GM11168 (cell line): Measurements from ENCODE around the gene RNF103.
"Not testable (repeated sequence)": the region's sequence is repeated elsewhere in the genome, so short reads cannot be mapped to it uniquely, and the experiment has no call there.

Experiments used
- in situ Hi-C: fragments of 300-500 bp; cut with MboI; formaldehyde crosslinking; loops from one replicate; pipeline ENCODE4 v1.12.0; 2022; ENCODE audit warnings: low sequenced_read_pairs; ENCODE audit not compliant: unreplicated experiment

RNF103 gene, protein sequence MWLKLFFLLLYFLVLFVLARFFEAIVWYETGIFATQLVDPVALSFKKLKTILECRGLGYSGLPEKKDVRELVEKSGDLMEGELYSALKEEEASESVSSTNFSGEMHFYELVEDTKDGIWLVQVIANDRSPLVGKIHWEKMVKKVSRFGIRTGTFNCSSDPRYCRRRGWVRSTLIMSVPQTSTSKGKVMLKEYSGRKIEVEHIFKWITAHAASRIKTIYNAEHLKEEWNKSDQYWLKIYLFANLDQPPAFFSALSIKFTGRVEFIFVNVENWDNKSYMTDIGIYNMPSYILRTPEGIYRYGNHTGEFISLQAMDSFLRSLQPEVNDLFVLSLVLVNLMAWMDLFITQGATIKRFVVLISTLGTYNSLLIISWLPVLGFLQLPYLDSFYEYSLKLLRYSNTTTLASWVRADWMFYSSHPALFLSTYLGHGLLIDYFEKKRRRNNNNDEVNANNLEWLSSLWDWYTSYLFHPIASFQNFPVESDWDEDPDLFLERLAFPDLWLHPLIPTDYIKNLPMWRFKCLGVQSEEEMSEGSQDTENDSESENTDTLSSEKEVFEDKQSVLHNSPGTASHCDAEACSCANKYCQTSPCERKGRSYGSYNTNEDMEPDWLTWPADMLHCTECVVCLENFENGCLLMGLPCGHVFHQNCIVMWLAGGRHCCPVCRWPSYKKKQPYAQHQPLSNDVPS

DNA sequence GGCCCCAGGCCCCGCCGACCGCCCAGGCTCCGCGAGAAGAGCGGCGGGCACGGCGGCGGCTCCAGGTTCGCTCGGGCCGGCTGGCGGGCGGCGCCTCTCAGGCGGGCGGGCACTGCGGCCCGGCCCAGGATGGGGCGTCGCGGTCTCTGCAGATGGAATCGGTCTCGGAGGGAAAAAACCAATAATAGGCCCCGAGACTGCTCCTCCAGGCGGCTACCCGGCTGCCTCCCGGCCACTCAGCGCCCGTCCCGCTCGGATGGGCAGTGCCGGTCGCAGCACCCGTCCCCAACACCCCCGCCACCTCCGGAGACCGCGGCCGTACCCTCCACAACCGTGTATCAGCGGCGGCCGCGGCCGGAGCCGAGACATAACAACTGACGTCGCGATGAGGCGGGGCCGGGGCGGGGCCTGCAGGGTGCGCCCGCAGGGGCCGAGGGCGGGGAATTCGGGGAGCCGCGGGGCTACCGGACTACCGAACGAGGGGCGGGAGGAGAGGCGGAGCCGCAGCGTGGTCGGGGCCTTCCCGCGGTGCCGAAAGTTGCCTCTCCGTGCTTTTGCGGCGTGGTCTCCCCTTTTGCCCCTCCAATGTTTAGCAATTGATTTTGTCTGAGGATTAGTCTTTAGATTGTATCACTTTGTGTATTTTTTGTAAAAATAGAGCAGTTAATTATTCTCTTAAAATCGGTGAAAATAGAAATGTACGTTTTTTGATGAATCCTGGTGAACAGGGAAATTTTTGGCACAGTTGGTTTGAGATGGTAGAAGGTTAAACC is at the start of gene RNF103:
Gene RNF103, minus strand, starts transcription at position 372 of the 773 bp plus-strand sequence. CDS start 979 bp downstream, outside the sequence.
- in situ Hi-C loops, result loop anchor here (10.0 kb wide), 1 partner anchor 71 kb away; no protein-coding TSS in a partner anchor

DNA sequence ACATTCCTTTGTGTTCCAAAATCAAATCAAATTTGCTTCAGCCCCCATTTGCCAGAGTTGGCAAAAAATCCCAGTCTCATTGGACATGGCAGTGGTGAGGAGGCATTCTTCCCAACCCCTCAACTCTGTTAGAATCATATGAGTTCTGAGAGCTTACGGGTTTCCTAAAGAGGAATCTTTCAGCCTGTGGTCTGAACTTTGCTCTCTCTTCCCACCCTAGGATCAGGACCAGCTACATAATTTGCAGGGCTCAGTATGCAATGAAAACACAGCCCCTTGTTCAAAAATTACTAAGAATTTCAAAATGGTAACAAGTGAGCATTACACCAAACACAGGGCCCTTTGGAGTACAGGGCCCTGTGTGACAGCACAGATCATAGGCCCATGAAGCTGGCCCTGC is 49.3 kb upstream of the RNF103 start:
- in situ Hi-C loops, result no loop called here

DNA sequence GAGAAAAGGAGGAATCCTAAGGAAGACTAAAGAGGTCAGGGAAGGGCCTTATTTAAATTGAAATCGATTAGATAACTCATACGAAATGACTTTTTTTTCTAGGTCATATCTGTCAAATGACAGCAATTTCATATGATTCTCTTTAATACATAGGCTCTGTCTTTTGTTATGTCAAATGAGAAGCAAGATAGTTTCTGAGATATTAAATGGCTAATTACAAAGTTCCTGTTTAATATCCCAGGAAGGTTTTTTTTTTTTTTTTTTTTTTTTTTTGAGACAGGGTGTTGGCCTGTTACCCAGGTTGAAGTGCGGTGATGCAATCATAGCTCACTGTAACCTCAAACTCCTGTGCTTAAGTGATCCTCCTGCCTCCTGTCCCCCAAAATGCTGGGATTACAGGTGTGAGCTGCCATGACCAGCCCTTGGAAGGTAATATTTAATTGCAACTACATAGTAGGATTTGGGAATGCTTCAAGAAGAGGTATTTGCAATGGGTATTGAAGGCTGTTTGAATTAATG is 48.4 kb upstream of the RNF103 start:
- in situ Hi-C loops, result no loop called here

DNA sequence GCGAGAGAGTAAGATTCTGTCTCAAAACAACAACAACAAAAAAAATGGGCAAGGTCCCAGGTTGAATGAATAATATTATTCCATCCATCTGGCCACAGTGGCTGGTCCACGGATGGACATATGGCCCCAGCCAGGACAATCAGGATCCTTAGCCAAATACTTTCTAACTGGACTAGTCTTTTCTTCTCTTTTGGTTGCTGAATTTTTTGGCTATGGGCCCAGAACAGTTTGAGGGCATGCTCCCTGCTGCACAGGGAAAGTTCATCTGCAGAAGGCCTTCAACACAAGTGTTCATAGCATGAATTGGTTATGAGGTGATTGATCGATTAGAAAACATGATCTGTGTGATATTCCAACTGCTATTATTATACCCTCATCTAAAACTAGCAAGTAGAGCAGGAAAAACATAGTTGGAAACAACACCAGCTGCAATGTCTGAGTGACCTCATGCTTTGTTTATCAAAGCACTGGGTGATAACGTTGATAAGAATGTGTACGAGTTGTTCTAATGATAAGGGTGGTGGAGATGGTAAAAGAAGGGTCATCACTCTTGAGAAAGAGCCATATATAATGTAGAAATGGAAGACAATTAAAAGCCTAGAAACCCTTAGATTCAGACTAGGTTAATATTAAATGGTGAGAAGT is 47.8 kb upstream of the RNF103 start:
- in situ Hi-C loops, result no loop called here

DNA sequence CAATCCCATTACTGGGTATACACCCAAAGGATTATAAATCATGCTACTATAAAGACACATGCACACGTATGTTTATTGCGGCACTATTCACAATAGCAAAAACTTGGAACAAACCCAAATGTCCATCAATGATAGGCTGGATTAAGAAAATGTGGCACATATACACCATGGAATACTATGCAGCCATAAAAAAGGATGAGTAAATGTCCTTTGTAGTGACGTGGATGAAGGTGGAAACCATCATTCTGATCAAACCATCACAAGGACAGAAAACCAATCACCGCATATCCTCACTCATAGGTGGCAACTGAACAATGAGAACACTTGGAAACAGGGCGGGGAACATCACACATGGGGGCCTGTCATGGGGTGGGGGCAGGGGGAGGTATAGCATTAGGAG is 45.7 kb upstream of the RNF103 start:
- in situ Hi-C loops, result not testable (repeated sequence)

DNA sequence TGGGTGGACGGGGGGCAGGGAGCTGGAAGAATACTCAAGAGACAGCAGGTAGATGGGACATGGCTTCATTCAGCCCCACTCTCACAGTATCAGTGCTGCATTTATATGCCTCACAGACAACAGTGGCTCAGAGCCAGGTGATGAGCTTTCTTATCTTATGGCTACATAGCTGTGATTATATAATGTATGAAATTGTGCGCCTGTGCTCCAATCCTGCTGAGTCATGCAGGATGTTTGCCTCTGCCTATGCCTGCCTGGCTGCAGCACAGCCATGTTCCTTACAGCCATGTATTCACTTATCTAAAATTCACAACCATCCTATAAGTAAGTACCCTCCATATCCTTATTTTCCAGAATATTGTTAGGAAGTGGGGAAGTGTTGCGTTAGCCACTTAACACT is 37.7 kb upstream of the RNF103 start:
- in situ Hi-C loops, result no loop called here

DNA sequence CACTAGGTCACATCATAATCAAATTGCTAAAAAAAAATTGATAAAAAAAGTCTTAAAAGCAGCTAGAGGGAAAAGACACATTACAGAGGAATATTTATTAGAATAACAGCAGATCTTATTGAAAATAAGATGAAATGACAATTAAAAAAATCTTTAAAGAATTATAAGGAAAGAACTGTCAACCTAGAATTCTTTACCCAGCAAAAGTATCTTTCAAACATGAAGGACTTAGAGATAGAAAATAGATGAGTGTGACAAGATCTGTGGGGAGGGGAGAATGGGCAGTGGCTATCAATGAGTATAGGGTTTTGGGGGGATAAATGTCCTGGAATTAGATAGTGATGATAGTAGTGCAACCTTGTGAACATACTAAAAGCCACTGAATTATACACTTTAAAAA is 26.5 kb upstream of the RNF103 start:
- in situ Hi-C loops, result no loop called here

DNA sequence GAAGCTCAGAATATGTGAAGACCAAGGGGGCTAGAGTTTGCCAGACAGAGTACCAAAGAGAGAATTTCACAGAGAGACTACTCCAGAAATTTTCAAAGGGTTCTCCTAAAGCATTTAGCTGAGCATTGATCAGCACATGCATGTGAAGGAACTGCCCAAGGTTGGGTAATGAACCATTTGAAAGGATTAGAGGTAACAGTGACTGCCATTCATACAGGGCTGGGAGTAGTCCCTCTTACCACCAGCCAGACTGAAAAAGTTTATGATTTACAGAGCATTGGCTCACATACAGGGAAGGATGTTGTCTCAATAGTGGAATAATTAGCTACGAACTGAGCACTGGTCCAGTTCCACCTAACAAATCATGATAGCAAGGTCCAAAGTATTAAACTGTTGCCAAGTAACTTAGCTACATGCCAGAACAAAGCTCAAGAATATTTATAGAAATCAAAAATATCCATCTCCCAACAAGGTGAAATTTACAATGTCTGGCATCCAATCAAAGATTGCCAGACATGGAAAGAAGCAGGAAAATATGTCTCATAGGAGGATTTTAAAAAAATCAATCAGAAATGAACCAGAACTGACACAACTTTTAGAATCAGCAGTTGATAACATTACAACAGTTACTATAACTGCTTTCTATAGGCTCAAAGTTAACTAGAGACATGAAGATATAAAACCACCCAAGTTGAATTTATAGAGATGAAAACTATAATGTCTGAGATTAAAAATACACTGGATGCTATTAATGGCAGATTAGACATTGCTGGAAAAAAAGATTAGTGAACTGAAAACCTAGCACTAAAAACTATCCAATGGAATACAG is 25.7 kb upstream of the RNF103 start:
- in situ Hi-C loops, result loop anchor here (5.0 kb wide), 1 partner anchor 53 kb away; no protein-coding TSS in a partner anchor

DNA sequence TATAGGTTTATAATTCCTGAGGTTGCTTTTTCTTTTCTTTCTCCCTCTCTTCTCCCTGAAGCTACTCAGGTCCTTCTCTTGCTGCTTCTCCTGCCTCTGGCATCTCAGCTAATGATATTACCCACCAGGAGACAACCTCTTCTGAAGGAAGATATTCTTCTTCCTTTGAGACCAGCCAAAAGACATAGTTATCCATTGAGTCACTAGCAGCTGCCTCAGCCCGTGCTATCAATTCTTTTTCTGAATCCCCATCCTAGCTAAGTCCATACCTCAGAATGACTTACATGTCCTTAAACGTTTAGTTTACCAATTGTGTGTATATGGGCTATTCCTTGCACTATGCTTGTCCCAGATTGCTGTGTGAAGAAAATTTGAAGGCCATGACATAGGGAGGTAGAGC is 25.0 kb upstream of the RNF103 start:
- in situ Hi-C loops, result loop anchor here (5.0 kb wide), 1 partner anchor 54 kb away; no protein-coding TSS in a partner anchor

DNA sequence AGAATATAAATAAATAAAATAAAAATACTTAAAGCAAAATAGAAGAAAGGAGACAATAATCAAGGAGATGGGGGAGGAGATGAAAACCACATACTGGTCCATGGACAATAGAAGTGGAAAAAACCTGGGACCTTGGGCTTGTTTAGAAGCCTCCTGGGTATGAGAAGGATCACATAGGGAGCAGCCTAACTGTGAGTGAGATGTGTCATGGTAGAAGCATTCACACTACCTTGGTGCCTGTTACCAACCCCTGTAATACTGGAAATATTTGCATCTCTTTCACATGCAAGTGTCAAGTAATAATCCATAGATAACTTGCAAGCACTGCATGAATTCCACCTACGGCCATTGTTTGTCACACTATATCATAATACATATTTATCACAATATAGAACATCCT is 23.2 kb upstream of the RNF103 start:
- in situ Hi-C loops, result loop anchor here (5.0 kb wide), 1 partner anchor 55 kb away; no protein-coding TSS in a partner anchor

DNA sequence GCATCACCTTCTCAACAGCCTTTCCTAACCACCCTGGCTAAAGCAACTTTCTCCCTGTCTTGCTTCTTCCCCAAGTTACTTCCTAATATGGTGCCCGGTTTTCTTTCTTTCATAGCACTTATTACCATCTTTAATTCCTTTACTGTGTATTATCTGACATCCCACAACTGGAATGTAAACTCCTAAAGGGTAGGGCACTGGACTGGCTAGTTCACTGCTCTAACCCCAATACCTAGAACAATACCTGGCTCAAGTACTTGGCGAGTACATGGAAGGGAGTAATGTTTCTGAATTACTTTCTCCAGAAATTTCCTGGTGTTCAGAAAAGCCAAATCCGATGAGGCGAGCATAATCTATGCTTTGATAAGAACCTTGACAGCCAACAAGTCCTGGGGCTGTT is 22.7 kb upstream of the RNF103 start:
- in situ Hi-C loops, result loop anchor here (5.0 kb wide), 1 partner anchor 56 kb away; no protein-coding TSS in a partner anchor

DNA sequence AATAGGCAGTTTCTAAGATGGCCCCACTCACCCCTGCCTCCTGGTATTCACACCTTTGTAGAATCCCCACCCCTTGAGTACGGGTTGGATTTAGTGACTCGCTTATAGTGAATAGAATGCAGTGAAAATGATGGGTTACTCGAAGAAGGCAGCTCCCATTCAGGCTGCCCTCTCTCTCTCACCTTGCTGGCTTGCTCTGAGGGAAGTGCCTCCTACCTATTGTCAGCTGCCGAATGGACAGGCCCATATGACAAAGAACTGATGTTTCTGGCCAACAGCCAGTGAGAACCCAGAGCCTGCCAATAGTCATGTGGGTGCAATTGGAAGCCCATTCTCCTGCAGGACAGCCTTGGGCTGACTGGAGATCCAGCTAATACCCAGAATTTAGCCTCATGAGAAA is 22.1 kb upstream of the RNF103 start:
- in situ Hi-C loops, result loop anchor here (5.0 kb wide), 1 partner anchor 57 kb away; no protein-coding TSS in a partner anchor

DNA sequence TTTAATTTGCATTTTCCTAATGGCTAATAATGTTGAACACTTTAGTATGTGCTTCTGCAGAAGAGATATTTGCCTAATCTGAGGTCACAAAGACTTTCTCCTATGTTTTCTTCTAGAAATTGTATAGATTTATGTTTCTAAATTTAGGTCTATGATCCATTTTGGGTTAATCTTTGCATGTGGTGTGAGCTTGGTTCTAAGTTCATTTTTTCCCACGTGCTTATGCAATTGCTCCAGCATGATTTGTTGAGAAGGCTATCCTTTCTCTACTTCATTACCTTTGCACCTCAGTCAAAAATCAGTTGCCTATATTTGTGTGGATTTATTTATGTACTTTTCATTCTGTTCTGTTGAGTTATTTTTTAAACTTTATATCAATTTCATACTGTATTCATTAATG is 15.0 kb upstream of the RNF103 start:
- in situ Hi-C loops, result no loop called here

DNA sequence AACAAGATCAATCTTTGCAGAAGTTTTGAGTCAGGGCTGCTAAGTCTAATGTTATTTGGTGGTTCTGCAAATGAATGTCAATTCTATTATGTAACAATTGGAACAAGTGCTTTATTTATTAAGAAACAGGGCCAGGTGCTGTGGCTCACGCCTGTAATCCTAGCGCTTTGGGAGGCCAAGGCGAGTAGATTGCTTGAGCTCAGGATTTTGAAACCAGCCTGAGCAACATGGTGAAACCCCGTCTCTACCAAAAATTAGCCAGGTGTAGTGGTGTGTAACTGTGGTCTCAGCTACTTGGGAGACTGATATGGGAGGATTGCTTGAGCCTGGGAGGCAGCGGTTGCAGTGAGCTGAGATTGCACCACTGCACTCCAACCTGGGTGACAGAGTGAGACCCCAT is 13.2 kb upstream of the RNF103 start:
- in situ Hi-C loops, result no loop called here

DNA sequence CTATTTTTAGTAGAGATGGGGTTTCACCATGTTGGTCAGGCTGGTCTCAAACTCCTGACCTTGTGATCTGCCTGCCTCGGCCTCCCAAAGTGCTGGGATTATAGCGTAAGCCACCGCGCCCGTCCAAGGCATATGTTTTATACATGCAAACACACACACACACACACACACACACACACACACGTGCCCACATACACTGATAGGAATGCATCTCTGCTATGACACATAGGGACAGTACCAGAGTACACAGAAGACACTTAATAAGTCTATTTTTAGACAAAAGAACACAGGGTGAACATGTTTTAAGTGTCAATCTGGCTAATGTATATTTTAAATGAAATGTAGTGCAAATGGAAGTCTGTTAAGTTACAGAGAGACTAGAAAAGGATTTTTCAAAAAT is 10.7 kb upstream of the RNF103 start:
- in situ Hi-C loops, result no loop called here

DNA sequence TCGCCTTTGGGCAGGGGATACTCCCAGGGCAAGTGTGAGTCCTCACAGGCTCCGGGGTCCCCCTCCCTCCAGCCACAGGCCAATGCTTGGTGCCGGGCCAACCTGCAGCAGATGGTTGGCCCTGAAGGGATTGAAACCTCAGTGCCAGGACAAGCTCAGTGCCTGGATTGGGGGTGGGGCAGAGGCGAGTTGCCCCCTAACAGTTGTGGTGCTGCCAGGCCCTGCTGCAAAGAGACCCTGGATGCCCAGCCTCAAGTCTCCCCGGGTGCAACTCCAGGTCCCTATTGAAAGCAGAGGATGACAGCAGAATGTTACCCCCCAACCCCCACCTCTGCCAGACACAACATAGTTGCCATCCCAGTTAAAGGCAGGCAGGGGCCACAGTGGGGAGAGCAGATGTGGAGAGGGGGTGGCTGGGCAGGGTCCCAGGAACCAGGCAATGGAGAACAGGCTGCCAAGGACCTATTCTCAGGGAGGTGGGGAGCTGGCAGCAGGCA is 9.5 kb upstream of the RNF103 start:
- in situ Hi-C loops, result no loop called here

DNA sequence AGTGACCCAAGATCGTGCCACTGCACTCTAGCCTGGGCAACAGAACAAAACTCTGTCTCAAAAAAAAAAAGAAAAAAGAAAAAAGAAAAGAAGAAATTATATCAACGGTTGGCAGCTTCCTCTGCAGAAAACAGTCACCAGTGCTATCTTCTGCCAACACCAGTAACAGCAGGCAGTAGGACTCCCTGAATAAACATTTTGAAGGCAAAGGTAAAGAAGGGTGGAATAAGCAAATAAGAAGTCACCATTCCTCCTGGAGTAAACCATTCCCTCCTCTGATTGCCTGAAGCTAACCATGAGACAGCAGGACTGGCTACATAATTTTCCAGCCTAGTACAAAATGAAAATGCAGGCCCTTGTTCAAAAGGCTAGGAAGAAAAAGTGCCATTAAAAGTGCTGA is 9.0 kb upstream of the RNF103 start:
- in situ Hi-C loops, result no loop called here

DNA sequence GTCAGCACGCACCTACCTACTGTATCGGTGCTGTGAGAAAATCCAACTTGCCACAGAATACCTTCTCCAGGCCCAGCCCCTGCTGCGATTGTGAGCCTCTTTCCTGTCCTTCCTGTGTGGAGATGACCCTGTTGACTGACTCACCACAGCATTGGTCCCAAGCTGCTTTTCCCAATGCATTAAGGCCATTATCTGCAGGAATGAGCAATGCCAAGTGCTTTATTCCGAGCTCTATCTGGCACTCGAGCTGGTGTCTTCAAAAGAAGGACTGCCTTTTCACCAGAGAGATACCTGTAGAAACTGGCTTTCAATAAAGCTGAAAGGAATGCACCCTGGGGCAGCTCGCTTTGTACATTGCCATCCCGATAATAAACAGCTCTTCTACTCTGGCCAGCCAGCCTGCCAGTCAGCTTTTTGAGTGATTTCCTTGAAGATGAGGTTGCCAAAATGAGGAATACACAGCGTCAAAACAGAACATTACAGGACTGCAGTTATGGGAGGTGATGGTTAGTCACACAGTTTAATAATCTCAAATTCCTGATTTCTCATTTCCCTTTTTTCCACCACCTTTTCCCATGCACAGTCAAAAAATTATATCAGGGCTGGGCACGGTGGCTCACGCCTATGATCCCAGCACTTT is 8.3 kb upstream of the RNF103 start:
- in situ Hi-C loops, result no loop called here
